ENCODE measurements around the gene ANO6.
"Not testable (repeated sequence)": the region's sequence is repeated elsewhere in the genome, so short reads cannot be mapped to it uniquely, and the experiment has no call there.

ANO6 gene

DNA sequence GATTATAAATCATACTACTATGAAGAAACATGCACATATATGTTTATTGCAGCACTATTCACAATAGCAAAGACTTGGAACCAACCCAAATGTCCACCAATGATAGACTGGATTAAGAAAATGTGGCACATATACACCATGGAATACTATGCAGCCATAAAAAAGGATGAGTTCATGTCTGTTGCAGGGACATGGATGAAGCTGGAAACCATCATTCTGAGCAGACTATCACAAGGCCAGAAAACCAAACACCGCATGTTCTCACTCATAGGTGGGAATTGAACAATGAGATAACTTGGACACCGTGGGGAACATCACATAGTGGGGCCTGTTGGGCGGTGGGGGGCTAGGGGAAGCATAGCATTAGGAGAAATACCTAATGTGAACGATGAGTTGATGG, 181.6 kb downstream of the ANO6 start:
- in situ Hi-C loops (cut with MboI; ENCODE audit: low sequenced_read_pairs), result not testable (repeated sequence)

DNA sequence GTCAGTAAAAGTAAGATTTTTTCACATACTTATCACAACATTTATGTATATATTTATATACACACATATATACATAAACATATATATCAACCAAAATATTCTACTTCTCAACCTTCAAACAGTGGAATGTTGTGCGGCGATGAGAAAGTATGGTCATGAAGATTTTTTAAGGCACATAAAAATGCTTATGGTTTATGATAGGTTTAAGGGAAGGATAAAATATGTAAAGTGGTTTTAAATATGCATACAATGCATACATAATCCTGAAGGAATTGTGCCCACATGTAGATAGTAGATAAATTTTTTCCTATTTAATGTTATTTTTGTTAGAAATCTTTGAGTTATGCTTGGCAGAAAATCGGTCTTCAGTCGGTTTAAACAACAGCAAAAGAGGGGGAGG, 182.7 kb downstream of the ANO6 start:
- in situ Hi-C loops (cut with MboI; ENCODE audit: low sequenced_read_pairs), result no loop called here

DNA sequence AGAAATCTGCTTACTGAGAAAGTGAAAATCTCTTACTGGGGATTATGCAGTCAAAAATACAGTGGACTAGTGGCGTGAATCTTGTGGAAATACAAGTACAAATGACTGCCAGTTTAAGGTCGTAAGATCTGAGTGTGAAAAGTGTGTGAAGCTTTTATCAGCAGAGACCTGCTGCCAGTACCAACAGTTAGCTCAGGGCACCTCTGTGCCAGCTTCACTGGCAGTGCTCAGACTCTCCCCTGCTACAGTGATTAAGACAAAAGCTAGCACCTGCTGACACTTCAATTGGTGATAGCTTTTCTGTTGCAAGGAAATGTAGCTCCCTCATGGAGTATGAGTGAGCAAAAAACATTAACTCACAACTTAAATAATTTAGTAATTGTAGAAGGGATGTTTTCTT, 185.1 kb downstream of the ANO6 start:
- in situ Hi-C loops (cut with MboI; ENCODE audit: low sequenced_read_pairs), result no loop called here

DNA sequence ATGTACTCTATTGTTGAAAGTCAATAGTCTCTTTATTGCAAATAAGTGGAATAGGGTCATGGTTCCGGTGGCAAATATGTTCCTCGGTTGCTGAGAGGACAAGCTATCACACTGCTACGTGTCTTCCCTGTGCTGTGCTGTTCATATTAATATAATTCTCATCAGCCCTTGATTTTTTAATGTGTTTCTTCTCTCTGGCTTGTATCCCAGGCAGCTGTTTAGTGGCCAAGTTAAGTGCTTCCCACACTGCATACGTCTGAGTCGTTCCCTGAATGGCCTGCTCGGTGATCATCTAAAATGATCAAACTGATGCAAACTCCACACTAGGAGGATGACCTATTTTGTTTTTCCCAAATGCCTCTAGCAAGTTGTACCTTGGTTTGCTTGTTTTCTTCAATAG, 186.4 kb downstream of the ANO6 start:
- in situ Hi-C loops (cut with MboI; ENCODE audit: low sequenced_read_pairs), result no loop called here

DNA sequence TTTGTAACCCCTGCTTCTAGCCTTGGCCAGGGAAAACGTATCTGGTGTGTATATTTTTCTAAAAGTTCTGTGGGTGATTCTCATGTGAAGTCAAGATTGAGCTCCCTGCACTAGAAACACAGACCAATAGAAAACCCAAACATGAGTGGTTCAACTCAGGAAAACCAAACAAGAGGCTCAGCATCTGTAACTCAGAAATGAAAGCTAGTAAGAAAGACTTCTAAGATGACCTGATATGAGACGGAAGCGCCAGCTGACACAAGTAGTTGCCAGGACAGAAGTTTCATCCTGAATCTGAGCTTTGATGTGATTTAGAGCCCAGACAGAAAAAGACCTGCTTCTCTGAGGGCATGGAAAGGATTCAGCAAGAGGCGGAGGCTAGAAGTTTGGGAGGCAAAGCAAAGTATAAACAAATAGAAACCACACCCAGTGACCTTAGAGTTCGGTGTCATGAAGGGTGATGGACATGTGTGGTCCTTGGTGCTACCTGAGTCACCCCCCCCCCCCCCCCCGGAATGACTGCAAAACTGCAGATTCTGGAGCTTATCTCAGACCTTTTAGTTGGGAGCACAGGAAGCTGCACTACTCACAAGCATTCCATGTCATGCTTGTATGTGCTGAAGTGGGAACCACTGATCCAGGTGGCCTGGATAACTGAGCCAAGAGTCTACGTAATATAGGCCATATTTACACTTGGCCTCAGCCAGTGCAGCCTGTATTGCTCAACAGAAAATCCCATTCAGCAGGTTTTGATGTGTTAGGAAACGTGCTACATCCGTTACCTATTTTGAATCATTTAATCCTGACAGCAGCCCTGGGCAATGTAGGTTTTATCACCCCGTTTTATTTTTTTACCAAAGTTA, 191.3 kb downstream of the ANO6 start:
- in situ Hi-C loops (cut with MboI; ENCODE audit: low sequenced_read_pairs), result no loop called here

DNA sequence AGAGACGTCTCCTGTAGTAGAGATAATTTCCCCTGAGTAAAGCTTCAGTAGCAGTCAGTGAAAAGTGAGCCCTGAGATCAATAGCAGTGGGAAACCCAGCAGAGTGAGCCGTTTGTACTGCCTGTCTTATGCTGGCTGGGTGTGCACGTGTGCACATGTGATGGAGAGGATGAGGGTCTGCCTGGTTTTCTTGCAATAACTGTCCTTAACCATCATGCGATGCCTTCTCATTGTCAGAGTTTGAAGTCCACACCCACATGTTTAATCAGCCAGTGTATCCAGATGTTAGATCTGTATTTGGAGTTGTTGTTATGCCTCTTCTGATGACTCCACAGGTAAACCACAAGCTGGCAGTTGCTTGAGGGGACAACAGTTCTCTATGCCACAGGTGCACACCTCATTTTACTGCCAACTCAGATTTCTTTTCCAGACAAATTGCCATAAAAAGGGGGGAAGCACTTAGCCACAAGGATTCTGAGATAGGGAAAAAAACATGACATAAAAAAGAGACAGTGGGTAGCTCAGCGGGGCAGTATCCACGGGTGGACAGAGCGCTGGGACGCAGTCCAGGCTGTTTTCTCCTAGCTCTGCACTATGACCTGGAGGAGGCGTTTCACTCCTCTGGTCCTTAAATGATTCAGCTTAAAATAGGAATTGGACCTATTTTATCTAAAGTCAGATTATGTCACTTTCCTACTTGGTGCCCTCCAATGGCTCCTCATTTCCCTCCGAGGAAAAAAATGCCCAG, 192.3 kb downstream of the ANO6 start:
- in situ Hi-C loops (cut with MboI; ENCODE audit: low sequenced_read_pairs), result no loop called here

DNA sequence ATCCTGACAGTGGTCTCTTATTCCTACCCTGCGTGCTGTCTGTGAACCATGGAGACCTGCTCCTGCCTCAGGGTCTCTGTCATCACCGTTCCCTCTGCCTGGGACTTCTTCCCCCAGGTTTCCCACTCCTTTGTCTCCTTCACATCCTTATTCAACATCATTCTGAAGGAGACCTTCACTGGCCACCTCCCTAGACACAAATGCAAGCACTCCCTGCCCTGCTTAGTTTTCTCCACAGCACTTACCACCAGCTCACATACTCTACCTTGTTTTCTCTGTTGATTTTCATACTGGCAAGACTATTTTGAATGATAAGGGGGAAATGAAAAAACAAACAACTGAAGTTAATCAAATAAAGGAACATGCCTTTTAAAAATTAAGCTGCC, 192.8 kb downstream of the ANO6 start:
- in situ Hi-C loops (cut with MboI; ENCODE audit: low sequenced_read_pairs), result no loop called here

DNA sequence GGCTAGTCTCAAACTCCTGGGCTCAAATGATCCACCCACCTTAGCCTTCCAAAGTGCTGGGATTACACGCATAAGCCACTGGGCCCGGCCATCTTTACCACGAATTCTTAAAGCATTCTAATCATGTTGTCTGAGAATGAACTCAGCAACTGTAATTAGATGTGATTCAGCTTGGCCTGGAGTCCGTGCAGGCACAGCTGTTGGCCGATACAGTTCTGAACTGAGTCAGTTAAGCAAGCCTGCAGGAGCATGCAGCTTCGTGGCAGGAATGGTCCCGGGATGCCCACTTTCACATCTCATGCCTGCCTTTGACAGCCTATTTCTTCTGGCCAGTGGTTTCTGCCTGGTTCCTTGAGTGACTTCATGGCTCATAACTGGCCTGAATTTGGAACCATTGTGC, 194.1 kb downstream of the ANO6 start:
- in situ Hi-C loops (cut with MboI; ENCODE audit: low sequenced_read_pairs), result no loop called here

DNA sequence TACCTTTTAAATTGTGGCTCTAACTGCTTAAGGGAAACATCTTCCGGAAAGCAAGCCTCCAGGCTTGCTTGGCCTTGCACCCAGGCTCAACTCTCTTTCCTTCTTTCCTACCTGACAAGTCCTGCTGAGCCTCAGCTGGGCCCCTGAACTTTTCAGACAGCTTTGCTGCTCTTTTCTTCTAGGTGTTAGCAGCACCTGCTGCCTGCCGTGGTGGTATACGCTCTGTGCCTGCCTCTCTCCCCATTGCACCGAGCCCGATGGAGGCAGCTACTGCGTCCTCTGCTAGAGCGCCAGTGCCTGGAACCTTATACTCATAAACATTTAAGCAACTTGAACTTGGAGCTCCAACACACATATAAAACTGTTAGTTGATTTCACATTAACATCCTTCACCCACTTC, 195.7 kb downstream of the ANO6 start:
- in situ Hi-C loops (cut with MboI; ENCODE audit: low sequenced_read_pairs), result no loop called here

DNA sequence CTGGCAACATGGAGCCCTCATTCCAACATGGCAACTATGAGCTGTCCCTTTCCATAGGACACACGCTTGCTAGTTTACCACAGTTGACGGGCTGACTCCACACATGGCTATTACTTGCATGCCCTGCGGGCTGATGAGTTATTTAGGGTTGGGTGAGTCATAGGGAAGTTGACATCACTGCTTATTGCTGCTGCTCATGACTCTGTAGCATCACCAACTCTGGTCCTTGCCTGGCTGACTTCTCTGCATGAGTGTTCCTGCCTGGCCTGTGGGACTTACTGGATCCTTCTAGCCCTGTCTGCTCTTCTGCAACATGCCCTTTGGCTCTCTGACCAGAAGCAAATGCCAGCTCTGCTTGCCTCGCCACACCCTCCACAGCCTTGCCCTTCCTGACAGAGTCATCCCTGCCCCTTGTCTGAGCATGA, 199.5 kb downstream of the ANO6 start:
- in situ Hi-C loops (cut with MboI; ENCODE audit: low sequenced_read_pairs), result no loop called here

DNA sequence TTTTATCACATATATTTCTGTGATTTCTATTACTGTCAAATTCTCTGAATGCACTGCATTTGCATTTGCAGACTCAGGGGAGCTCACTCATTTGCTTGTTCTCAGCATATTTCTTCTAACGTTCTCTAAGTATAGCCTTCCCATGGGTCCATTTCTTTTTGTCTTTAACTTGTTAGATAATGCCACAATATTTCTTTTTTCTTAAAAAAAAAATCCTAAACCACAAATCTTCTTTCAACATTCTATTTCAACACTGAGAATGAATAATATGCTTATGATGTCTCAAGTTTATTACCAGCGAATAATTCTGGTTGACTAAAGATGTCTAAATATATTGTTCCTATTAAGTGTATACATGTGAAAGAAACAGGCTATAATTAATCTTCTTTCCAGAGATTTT, 200.2 kb downstream of the ANO6 start:
- in situ Hi-C loops (cut with MboI; ENCODE audit: low sequenced_read_pairs), result no loop called here

DNA sequence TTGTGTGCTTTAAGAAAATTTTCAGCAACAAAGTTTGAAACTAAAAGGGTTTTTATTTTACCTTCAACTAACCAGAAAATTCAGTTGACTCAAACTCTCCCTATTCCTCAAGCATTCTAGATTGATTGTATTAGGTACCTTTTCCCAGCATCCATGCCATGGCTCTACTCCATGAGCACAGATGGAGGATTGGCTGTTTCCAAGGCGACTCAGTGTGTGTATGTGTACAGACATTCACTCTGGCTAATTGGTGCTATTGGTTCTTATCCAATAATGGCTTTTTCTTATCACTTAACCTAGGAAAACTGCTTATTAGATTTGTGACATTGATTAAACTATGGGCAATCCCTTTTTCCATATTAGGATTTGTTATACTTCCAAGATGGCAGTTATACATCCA, 202.6 kb downstream of the ANO6 start:
- in situ Hi-C loops (cut with MboI; ENCODE audit: low sequenced_read_pairs), result no loop called here

DNA sequence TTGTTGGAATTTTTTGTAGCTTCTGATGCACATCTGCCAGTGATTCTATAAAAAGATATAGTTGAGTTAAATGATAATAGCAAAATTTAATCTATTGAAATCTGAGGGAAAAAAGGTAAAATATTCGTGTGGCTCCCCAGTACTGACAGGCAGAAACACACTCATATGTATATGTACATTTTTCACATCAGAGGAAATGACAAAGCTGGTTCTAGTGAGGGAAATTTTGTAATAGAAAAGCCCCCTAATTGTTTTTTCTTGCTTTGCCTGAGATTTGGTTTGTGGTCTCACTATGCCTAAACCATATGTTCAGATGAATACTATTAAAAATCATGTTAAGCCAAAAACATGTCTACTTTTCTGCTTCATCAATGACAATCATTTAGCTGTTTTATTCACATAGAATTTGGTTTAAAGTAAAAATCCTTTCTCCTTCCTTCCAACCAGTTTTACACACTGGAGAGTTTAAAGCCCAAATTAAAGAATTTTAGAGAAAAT, 203.5 kb downstream of the ANO6 start:
- in situ Hi-C loops (cut with MboI; ENCODE audit: low sequenced_read_pairs), result no loop called here

DNA sequence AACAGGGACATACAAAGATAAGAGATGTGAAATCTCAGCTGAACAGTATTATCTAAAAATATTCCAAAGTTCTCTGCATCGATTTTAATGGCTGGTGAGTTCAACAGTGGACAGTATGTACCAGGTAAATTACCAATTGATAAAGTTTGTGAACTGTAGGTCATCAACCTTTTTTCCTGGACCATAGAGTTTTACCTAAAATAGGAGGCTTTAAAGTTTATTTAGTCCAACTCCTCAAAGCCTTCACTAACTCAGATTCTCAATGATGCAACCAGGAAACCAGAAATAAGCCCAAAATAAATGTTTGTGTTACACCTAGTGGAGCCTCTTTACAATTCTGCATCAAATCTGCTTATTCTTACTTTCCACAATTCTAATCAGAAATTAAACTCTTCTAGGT, 205.8 kb downstream of the ANO6 start:
- in situ Hi-C loops (cut with MboI; ENCODE audit: low sequenced_read_pairs), result no loop called here

DNA sequence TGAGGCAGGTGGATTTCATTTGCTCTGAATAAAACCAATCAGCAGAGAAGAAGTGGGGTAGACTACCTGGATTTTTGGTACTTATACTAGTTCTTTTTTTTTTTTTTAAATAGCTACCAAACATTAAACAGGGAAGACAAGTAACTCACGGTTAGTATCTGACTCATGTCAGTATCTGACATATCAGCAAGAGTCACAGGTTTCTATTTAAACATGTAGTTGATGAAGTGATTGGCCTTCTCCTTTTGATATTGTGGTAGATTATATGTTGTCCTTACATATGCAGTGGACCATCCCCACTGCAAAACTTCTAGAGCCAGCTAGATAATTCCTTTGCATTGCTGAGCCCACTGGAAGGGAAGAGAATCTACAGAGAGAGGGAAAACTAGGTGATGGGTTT, 208.0 kb downstream of the ANO6 start:
- in situ Hi-C loops (cut with MboI; ENCODE audit: low sequenced_read_pairs), result no loop called here

DNA sequence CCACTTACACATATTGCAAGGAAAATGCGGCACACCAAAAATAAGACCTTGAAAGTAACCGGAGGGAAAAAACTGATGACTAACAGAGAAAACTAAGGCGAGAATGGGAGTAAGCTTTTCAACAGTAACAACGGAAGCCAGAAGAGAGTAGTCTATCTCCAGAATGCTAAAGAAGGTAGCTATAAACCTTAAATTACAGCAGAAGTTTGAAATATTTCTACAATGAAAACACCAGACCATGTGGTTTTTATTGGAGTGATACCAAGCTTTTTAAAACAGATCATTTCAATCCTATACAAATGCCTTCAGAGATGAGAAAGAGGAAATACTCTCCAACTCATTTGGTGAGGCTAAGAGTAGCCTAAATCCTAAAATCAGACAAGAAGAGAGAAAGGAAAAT, 209.5 kb downstream of the ANO6 start:
- in situ Hi-C loops (cut with MboI; ENCODE audit: low sequenced_read_pairs), result no loop called here

DNA sequence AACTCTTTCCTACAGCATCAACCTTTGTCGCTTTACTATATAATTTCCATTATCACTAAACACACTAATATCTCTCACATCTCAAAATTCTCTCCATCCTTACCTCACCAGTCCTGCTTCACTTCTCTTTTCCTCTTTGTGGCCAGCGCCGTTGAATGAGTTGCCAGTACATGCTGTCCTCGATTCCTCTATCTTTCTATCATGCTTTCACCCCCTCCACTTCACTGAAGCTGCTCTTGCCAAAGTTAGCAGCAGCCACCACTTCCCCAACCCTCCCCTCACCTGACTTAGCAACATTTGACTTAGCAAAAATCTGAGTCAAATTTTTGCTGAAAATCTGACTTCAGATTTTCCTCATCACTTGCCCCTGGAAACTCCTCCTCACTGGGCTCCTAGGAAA, 210.4 kb downstream of the ANO6 start:
- in situ Hi-C loops (cut with MboI; ENCODE audit: low sequenced_read_pairs), result no loop called here

DNA sequence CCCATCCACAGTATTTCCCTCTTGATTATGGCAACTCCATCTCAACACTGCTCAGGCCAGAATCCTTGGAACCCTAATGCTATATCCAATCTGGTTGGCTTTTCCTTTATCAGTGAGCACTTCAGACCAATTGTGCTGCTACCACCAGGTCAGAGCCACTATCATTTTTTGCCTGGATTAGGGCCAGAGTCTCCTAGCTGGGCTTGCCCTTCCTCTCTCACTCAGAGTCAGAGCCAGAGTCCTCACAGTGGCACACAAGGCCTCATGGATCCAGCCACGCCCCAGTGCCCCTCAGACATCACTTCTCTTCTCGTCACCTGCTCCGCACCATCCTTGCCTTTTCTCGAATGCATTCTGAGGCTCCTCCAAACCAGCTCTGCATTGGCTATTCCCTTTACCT, 211.1 kb downstream of the ANO6 start:
- in situ Hi-C loops (cut with MboI; ENCODE audit: low sequenced_read_pairs), result no loop called here

DNA sequence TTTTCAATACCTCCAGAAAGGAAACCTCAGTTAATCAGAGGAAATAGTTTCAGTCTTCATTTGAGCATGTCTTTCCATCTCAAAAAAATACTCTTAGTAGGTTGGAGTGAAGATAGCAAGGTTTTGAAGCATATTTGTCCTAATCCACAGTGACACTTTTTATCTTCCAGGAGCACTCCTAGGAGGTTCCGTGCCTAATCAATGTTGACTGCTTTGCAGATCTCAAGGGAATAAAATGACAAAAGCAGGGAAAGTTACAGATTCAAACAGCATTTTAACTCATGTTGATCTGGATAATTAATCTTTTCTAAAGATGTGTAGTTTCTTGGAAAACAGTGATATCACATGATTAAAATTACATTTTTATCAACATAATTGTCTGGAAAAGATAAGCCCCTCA, 213.9 kb downstream of the ANO6 start:
- in situ Hi-C loops (cut with MboI; ENCODE audit: low sequenced_read_pairs), result no loop called here

DNA sequence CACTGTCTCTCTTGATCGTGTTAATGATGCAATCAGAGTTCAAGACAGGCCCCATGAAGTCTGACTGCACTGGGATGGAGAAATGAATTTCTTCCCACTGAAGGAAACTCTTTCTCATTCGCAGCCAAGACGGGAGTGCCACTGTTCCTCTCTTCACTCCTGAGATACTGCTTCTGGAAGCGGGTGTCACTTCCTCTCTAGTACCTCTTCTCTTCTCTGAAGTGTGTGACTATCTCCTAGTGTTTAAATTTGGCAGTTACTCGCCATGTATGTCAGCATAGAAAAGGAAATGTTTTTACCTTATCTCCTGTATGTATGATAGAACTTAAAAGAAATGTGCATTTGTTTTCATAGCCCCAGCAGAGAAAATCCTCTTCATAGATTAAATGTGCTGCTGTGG, 215.2 kb downstream of the ANO6 start:
- in situ Hi-C loops (cut with MboI; ENCODE audit: low sequenced_read_pairs), result no loop called here

DNA sequence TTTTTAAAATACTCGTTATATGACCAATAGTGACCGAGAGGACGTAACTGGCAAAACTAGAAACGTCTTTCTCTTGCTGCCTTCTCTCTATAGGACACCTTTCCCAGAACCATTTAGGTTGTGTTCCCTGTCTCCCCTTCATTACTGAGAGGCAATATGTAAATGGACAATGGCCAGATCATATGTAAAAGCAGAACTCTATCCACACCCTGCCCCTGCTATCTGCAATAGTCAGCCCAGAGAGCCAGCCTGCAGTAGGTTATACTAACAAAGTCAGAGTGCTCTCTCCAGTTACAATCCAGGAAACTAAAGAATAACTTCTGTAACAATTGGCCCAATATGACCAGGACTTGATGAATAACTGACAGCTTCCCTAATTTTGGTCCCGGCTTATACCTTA, 216.8 kb downstream of the ANO6 start:
- in situ Hi-C loops (cut with MboI; ENCODE audit: low sequenced_read_pairs), result no loop called here

DNA sequence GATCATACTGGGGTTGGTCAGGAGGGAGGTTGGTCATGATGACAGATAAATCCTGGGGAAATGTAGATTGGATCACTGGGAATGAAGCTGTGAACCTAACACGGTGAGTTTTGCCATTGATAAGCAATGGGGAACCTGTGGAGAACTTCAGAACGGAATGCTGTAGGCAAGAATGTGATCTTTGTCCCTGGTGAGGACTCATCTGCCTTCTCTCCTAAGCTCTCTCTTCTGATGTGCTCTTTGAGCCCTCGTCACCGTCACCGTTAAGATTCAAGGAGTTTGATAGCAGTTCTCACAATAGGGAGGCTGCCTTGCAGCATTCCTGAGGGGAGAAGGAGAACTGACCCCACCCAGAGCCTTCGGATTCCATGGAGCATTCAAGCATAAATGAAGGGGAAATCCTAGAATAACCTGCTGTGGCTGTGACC, 217.6 kb downstream of the ANO6 start:
- in situ Hi-C loops (cut with MboI; ENCODE audit: low sequenced_read_pairs), result no loop called here
